HL-60/S4 treated with retinoic acid at 250 ng/mL for 4 days and 3 days (cell line): ENCODE results near the gene NUCB1.
"Not testable (repeated sequence)": the region's sequence is repeated elsewhere in the genome, so short reads cannot be mapped to it uniquely, and the experiment has no call there.

Experiments used
- in situ Hi-C: fragments of 300-500 bp; cut with MboI; formaldehyde crosslinking; loops from 2 replicates; pipeline ENCODE4 v1.7.0; 2022; ENCODE audit warnings: low sequenced_read_pairs

NUCB1 gene

DNA sequence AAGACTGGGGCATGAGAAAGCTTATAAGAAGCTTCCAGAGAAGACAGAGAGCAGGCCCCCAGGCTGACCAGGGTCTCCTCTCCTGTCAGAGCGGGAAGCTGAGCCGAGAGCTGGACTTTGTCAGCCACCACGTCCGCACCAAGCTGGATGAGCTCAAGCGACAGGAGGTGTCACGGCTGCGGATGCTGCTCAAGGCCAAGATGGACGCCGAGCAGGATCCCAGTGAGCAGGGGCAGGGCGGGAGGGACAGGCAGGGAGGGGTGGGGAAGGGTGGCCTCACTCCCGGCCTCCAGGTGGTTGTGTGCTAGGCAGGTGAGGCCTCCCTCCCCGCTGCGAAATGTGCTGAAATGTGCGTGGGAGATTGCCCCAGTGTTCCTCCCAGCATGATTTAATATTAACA lies 5.6 kb downstream of the NUCB1 start:
- in situ Hi-C loops, result no loop called here

GRCh38 chr19:48906324-48906723 lies 6.2 kb downstream of the NUCB1 start:
- in situ Hi-C loops, result no loop called here

DNA sequence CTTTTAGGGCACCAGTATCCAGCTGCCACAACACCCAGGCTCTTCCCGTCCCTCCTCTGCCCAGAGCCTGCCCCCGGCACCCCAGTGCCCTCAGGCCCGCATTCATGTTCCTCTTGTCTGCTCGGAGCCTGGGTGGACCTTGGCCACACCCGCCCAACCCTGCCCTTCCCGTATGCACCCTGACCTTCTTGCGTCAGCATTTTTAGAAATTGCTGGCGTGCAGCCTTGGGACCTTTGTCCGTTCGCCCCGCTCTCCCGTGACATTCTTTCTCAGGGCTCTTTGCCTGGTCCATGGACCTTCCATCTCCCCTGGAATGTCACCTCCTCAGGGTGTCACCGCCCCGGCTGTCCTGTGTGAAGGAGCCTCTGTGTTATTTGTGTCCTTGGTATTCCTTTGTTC lies 7.6 kb downstream of the NUCB1 start:
- in situ Hi-C loops, result no loop called here

DNA sequence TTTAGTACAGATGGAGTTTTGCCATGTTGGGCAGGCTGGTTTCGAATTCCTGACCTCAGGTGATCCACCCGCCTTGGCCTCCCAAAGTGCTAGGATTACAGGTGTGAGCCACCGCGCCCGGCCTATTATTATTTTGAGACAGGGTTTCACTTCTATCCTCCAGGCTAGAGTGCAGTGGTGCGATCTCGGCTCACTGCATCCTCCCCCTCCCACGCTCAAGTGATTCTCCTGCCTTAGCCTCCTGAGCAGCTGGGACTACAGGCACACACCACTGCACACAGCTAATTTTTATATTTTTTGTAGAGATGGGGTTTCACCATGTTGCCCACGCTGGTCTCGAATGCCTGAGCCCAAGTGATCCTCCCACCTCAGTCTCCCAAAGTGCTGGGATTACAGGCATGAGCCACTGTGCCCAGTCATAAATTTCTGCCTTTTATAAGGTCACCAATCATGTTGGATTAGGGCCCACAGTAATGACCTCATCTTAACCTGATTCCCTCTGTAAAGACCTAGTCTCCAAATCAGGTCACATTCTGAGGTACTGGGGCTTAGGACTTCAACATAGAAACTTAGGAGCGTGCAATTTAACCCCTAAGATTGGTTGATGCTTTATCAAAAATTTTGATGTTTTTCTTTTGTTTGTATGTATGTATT lies 9.4 kb downstream of the NUCB1 start:
- in situ Hi-C loops, result not testable (repeated sequence)

- in situ Hi-C loops, result no loop called here
Measured at GRCh38 chr19:48910803-48911202, 10.7 kb downstream of the NUCB1 start.

GRCh38 chr19:48913114-48913889 lies 13.2 kb downstream of the NUCB1 start:
- in situ Hi-C loops, result no loop called here

DNA sequence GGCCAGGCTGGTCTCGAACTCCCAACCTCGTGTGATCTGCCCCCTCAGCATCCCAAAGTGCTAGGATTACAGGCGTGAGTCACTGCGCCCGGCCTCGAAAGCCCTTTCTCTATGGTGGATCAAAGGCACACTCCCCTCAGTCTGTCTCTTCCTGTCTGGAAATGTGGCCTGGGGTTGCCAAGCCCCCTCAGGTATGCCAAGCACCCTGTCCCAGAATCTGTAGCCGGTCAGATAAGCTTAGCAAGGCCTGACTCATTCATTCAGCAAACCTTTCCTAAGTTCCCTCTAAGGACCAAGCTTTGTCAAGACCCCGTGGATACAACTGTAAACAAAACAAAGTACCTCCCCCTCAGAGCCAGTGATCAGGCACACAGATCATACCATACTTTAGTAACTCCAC lies 14.1 kb downstream of the NUCB1 start:
- in situ Hi-C loops, result no loop called here

DNA sequence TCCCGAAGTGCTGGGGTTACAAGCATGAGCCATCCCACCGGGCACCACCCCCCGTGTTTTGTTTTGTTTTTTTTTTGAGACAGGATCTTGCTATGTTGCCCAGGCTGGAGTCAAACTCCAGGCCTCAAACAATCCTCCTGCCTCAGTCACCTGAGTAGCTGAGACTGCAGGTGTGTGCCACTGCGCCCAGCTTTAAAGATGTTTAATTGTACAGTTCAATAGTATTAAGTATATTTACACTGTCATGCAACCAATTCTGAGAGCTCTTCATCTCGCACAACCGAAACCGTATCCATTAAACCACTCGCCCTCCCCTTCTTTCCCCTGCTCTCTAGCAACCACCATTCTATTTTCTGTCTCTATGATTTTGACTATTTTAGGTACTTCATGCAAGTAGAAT lies 15.6 kb downstream of the NUCB1 start:
- in situ Hi-C loops, result no loop called here

DNA sequence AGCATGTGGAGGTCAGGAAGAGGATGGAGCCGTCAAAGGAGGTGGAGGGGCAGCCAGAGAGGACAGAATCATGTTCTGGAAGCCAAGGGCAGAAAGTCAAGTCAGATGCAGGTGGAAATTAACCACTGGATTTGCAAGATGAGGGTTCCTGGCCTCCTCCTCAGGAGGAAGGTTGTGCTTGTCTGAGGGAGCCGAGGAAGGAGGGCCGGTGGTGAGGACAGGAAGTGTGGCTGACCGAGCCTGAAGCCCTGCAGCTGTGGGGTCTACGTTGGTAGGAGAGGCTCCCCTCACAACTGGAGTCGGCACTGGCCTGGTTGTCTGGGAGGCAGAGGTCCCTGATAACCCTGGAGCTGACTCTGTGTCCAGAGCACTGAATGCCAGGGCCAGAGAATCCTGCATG lies 18.0 kb downstream of the NUCB1 start:
- in situ Hi-C loops, result no loop called here

- in situ Hi-C loops, result no loop called here
Measured at GRCh38 chr19:48918801-48919247, 18.7 kb downstream of the NUCB1 start.

DNA sequence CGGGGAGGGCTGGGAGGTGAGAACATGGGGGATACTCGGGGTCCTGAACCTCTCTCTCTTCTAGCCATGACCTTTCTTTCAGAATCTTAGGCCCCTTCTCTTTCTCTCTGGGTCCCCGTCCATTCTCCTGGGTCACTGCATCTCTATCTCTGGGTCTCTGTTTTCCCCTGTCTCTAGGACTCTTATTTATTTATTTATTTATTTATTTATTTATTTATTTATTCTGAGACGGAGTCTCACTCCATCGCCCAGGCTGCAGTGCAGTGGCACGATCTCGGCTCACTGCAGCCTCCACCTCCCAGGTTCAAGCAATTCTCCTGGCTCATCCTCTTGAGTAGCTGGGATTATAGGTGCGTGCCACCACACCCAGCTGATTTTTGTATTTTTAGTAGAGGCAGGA lies 19.2 kb downstream of the NUCB1 start:
- in situ Hi-C loops, result not testable (repeated sequence)

GRCh38 chr19:48920949-48921348 lies 20.8 kb downstream of the NUCB1 start:
- in situ Hi-C loops, result no loop called here

- in situ Hi-C loops, result no loop called here
Measured at GRCh38 chr19:48921721-48922500, 21.8 kb downstream of the NUCB1 start.

DNA sequence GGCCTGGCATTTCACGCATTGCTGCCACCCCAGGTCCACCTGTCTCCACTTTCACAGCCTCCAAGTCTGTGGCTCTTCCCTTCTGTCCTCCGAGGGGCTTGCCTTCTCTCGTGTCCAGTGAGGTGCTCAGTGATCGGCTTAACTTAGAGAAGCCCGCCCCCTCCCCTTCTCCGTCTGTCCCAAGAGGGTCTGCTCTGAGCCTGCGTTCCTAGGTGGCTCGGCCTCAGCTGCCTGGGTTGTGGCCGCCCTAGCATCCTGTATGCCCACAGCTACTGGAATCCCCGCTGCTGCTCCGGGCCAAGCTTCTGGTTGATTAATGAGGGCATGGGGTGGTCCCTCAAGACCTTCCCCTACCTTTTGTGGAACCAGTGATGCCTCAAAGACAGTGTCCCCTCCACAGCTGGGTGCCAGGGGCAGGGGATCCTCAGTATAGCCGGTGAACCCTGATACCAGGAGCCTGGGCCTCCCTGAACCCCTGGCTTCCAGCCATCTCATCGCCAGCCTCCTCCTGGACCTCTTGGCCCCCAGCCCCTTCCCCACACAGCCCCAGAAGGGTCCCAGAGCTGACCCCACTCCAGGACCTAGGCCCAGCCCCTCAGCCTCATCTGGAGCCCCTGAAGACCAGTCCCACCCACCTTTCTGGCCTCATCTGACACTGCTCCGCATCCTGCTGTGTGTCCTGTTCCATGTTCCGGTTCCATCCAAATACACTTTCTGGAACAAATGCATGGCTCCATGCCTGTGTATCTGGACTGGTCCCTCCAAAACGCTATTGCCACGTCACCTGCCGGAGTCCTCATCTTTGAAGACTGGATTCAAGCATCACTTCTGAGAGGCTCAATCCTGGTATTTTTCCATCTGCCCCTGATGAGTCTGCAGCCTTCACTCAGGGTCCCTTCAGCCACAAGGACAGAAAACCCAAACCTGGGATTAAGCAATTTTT lies 22.7 kb downstream of the NUCB1 start:
- in situ Hi-C loops, result no loop called here

DNA sequence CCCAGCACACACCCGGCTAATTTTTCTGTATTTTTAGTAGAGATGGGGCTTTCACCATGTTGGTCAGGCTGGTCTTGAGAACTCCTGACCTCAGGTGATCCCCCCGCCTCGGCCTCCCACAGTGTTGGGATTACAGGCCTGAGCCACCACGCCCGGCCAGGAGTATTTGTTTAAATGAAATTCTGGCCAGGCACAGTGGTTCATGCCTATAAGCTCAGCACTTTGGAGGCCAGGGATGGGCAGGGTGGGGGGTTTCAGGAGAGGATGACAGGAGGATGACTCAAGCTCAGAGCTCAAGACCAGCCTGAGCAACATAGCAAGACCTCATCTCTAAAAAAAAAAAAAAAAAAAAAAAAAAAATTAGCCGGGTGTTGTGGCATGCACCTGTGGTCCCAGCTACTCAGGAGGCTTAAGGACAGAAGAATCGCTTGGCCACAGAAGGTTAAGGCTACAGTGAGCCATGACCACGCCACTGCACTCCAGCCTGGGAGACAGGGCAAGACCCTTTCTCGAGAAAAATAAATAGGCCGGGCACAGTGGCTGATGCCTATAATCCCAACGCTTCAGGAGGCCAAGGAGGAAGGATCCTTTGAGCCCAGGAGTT lies 25.2 kb downstream of the NUCB1 start:
- in situ Hi-C loops, result no loop called here

GRCh38 chr19:48925890-48926289 lies 25.8 kb downstream of the NUCB1 start:
- in situ Hi-C loops, result not testable (repeated sequence)

GRCh38 chr19:48926909-48927308 lies 26.8 kb downstream of the NUCB1 start:
- in situ Hi-C loops, result no loop called here

DNA sequence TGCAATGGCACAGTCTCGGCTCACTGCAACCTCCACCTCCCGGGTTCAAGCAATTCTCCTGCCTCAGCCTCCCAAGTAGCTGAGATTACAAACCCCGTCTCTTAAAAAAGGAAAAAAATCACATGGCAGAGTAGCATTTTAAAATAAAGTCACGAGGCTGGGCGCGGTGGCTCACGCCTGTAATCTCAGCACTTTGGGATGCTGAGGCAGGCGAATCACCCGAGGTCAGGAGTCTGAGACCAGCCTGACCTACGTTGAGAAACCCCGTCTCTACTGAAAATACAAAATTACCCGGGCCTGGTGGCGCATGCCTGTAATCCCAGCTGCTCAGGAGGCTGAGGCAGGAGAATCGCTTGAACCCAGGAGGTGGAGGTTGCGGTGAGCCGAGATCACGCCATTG lies 27.6 kb downstream of the NUCB1 start:
- in situ Hi-C loops, result not testable (repeated sequence)

DNA sequence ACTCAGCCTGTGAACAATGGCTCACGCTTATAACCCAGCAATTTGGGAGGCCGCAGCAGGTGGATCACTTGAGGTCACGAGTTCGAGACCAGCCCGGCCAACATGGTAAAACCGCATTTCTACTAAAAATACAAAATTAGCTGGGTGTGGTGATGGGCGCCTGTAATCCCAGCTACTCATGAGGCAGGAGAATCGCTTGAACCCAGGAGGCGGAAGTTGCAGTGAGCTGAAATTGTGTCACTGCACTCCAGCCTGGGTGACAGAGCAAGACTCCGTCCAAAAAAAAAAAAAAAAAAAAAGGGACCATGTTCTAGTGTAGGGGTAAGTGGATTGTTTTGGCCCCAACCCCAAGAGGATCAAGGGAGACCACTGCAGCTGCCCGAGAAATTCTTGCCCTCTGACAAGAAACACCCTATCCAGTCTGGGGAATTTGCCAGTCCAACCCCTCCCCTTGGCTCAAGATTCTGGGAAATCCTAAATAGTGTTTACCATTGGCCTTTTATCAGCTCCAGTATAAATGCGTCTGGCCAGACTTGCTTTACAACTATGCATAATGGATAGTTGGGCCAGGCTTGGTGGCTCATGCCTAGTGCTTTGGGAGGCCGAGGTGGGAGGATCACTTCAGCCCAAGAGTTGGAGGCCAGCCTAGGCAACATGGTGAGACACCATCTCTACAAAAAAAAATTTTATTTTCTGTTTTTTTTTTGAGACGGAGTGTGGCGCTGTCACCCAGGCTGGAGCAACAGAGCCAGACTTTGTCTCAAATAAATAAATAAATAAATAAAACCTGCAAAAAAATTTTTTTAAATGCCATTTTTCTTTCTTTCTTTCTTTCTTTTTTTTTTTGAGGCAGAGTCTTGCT lies 28.3 kb downstream of the NUCB1 start:
- in situ Hi-C loops, result no loop called here
